ENCODE measurements around the gene TDRD1. TPM values are rescaled to one million over a fixed set of nuclear protein-coding genes. Genes with fewer than 3 reads are reported as not detected.

Gene TDRD1
- total and polyA plus RNA-seq, 2 donors from 2014 or later: 0.88 TPM; not detected in 1

DNA sequence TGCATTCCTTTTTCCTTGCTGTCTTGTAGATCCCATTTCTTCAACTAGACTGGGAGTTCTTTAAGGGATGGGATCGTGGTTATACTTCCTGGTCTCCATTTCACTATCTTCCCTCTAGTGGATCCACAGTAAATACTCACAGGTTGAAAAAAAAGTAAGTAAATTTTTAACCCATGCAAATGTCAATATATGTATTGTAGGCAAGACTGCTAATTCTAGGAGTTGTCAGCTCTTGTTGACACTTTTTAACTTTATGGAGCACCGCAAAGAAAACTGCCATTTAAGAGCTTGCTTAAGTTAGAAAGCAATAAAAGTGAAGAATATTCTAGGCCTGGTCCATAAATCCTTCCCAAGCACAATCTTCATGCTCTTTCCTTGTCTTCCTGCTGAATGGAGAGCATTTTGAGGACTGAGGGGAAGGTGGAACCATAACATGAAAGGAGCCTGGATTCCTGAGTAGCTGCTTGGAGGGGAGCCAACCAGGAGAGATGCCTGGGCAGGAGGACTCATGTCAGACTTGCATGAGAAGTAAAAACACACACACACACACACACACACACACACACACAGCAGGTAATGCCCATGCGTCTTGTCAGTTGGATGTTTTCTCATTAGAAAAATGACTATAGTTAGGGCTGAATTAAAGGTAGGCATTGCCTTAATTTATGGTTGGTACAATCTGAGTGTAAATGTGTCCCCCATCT lies 92.1 kb downstream of the TDRD1 start:
- Histone ChIP-seq H3K9me3 (ENCODE audit: control insufficient read depth in 2 of 3, insufficient read depth in 1 of 3, low read length in 3 of 3) (no peaks in the 10 kb centered on the region), H3K4me1 (ENCODE audit: control insufficient read depth in 2 of 3, insufficient read depth in 2 of 3, low read depth in 1 of 3, low read length in 3 of 3) (no peaks in the 10 kb centered on the region), H3K4me3 (ENCODE audit: low read length in 3 of 3) (no peak overlapping the region), H3K36me3 (ENCODE audit: control insufficient read depth in 2 of 3, insufficient read depth in 3 of 3, low read length in 3 of 3) (no peaks in the 10 kb centered on the region), H3K27me3 (ENCODE audit: control insufficient read depth, insufficient read depth, low read length) (no peaks in the 10 kb centered on the region), H3K9ac (ENCODE audit: low read length in 3 of 3) (no peak overlapping the region), H3K27ac (ENCODE audit: low read depth in 2 of 2, low read length in 2 of 2) (no peak overlapping the region)
- DNase-seq (peak in 1 of 5 donors; percentile 29), FAIRE-seq (no peak)
- intact Hi-C loops (cut with DNase I): no loop called here
- TF ChIP-seq CTCF (IDR thresholded peaks at IDR 0.05; ENCODE audit: borderline replicate concordance, extremely low read depth, insufficient read depth): no peak

DNA sequence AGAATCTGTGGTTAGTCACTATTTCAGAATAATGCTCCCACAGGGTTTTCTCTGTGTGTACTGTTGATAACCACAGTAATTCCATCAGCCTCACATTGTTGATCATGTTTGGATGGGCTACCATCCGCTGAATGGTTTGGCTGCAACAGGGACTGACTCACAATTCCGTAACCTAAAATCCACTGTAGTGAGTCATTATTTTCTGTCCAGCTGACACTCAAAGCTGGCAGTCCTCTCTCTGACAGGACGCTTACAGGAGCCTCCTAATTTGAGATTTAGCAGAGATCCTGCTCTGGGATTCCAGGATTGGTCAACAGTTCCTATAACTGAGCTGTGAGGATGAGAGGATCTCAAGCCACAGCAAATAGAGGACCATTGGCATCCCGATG lies 92.6 kb downstream of the TDRD1 start:
- H3K9ac ChIP-seq (ENCODE audit: low read length in 3 of 3): no peak overlapping the region
- H3K27ac ChIP-seq (ENCODE audit: low read depth in 2 of 2, low read length in 2 of 2): no peak overlapping the region
- no peaks in the 10 kb centered on the region for H3K36me3 ChIP-seq (ENCODE audit: control insufficient read depth in 2 of 3, insufficient read depth in 3 of 3, low read length in 3 of 3)
- H3K9me3 ChIP-seq (ENCODE audit: control insufficient read depth in 2 of 3, insufficient read depth in 1 of 3, low read length in 3 of 3): no peaks in the 10 kb centered on the region
- FAIRE-seq (no peak), DNase-seq (no peak)
- H3K4me3 ChIP-seq (ENCODE audit: low read length in 3 of 3): no peak overlapping the region
- H3K4me1 ChIP-seq (ENCODE audit: control insufficient read depth in 2 of 3, insufficient read depth in 2 of 3, low read depth in 1 of 3, low read length in 3 of 3): no peaks in the 10 kb centered on the region
- no peaks in the 10 kb centered on the region for H3K27me3 ChIP-seq (ENCODE audit: control insufficient read depth, insufficient read depth, low read length)
- intact Hi-C loops (cut with DNase I): no loop called here
- no peak for TF ChIP-seq CTCF (IDR thresholded peaks at IDR 0.05; ENCODE audit: borderline replicate concordance, extremely low read depth, insufficient read depth)

GRCh38 chr10:114272696-114273095 lies 93.5 kb downstream of the TDRD1 start:
- H3K27ac ChIP-seq (ENCODE audit: low read depth in 2 of 2, low read length in 2 of 2): no peak overlapping the region
- H3K27me3 ChIP-seq (ENCODE audit: control insufficient read depth, insufficient read depth, low read length): no peaks in the 10 kb centered on the region
- intact Hi-C loops (cut with DNase I): no loop called here
- no peak overlapping the region for H3K9ac ChIP-seq (ENCODE audit: low read length in 3 of 3)
- H3K9me3 ChIP-seq (ENCODE audit: control insufficient read depth in 2 of 3, insufficient read depth in 1 of 3, low read length in 3 of 3): no peaks in the 10 kb centered on the region
- TF ChIP-seq CTCF (IDR thresholded peaks at IDR 0.05; ENCODE audit: borderline replicate concordance, extremely low read depth, insufficient read depth): no peak
- FAIRE-seq: no peak
- DNase-seq: peak in 1 of 5 donors; percentile 22
- H3K4me3 ChIP-seq (ENCODE audit: low read length in 3 of 3): no peak overlapping the region
- no peaks in the 10 kb centered on the region for H3K36me3 ChIP-seq (ENCODE audit: control insufficient read depth in 2 of 3, insufficient read depth in 3 of 3, low read length in 3 of 3)
- H3K4me1 ChIP-seq (ENCODE audit: control insufficient read depth in 2 of 3, insufficient read depth in 2 of 3, low read depth in 1 of 3, low read length in 3 of 3): no peaks in the 10 kb centered on the region

DNA sequence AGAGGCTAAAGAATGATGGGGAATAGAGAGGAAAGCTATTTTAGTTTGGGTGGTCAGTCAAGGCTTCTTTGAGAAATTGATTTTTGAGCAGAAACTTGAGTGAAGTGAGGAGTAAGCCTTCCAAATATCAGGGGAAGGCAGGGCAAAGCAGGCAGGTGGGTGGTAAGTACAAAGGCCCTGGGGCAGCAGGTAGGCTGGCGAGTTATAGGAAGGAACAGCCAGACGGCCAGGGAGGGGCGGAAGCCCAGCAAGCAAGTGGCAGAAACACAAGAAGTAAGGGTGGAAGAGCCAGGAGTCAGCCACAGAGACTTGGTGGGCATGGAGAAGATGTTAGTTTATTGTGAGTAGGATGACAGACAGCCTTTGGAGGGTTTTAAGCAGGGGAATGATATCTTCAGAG lies 94.8 kb downstream of the TDRD1 start:
- intact Hi-C loops (cut with DNase I): no loop called here
- FAIRE-seq (no peak), DNase-seq (peak in 1 of 5 donors; percentile 6)
- H3K4me3 ChIP-seq (ENCODE audit: low read length in 3 of 3): no peak overlapping the region
- H3K9me3 ChIP-seq (ENCODE audit: control insufficient read depth in 2 of 3, insufficient read depth in 1 of 3, low read length in 3 of 3): no peaks in the 10 kb centered on the region
- no peaks in the 10 kb centered on the region for H3K4me1 ChIP-seq (ENCODE audit: control insufficient read depth in 2 of 3, insufficient read depth in 2 of 3, low read depth in 1 of 3, low read length in 3 of 3)
- no peak overlapping the region for H3K9ac ChIP-seq (ENCODE audit: low read length in 3 of 3)
- no peak overlapping the region for H3K27ac ChIP-seq (ENCODE audit: low read depth in 2 of 2, low read length in 2 of 2)
- H3K36me3 ChIP-seq (ENCODE audit: control insufficient read depth in 2 of 3, insufficient read depth in 3 of 3, low read length in 3 of 3): no peaks in the 10 kb centered on the region
- TF ChIP-seq CTCF (IDR thresholded peaks at IDR 0.05; ENCODE audit: borderline replicate concordance, extremely low read depth, insufficient read depth): no peak
- no peaks in the 10 kb centered on the region for H3K27me3 ChIP-seq (ENCODE audit: control insufficient read depth, insufficient read depth, low read length)
